K562 (cell line): ENCODE data around the gene TRPC5OS. TPM values are rescaled to one million over a fixed set of nuclear protein-coding genes. Genes with fewer than 3 reads are reported as not detected.

ENCODE experiments used
- ATAC-seq: fragments of 200-7000 bp; cut with Tn5 transposase; 3 replicates; pipeline ENCODE4 v1.9.1; 2020; ENCODE audit warnings: moderate library complexity
- BruUV-seq: library from RNA; stranded (reverse); fragments of 400-500 nt; replicated peaks from 2 replicates; lab custom pipeline; 2021; lab: Mats Ljungman, UMichigan
- CTCF ChIA-PET: fragments of 300-600 bp; formaldehyde crosslinking; extraction: SDS; loops from one replicate; lab custom pipeline; 2021; ENCODE audit warnings: low intra/inter-chr PET ratio; lab: Yijun Ruan, JAX
- POLR2A ChIA-PET: fragments of 300-600, 350-650 bp; sonication (Branson Sonifier 250); formaldehyde crosslinking; extraction: SDS; loops from one replicate; lab custom pipeline; 2021; ENCODE audit warnings: antibody characterized with exemption, inconsistent platforms; lab: Yijun Ruan, JAX
- DNase-seq, 4 experiments: peaks; one replicate each; pipeline versions ENCODE4 v3.0.0 to v3.0.0-alpha.2; 2011 to 2018; ENCODE audit warnings: low spot score in 3 of 4, mixed read lengths in 3 of 4; ENCODE audit errors: extremely low read depth in 1 of 4
- FAIRE-seq: peaks from 2 replicates; lab custom pipeline; 2011; peaks lifted over from hg19 to GRCh38; lab: Jason Lieb, UNC
- H2AFZ ChIP-seq: 2 replicates; pipeline ENCODE4 v1.6.0; 2011; ENCODE audit warnings: low read depth, low read length, control low read depth, inconsistent platforms
- H3K27ac ChIP-seq: fragments of 200-600 bp; 3 replicates; pipeline ENCODE4 v1.8.0; 2011; ENCODE audit warnings: low read depth, mild to moderate bottlenecking, control low read depth, inconsistent platforms, low read length, moderate library complexity, mixed read lengths; ENCODE audit errors: extremely low read depth
- H3K27me3 ChIP-seq, 2 experiments: fragments of 300-600 bp in 1 of 2; 2 replicates in 1 of 2; 3 replicates in 1 of 2; pipeline versions ENCODE4 v1.6.0 to v1.8.0; 2011; ENCODE audit warnings: inconsistent platforms in 2 of 2, low read length in 2 of 2, mild to moderate bottlenecking in 1 of 2, mixed read lengths in 1 of 2, moderate library complexity in 1 of 2; ENCODE audit not compliant: control insufficient read depth in 2 of 2, insufficient read depth in 2 of 2
- H3K36me3 ChIP-seq: fragments of 300-600 bp; 3 replicates; pipeline ENCODE4 v1.8.0; 2011; ENCODE audit warnings: mild to moderate bottlenecking, low read length, inconsistent platforms; ENCODE audit not compliant: control insufficient read depth, insufficient read depth
- H3K4me1 ChIP-seq, 2 experiments: fragments of 200-600 bp in 1 of 2; replicated peaks in 1 of 2; 2 replicates in 1 of 2; 3 replicates in 1 of 2; pipeline versions ENCODE4 v1.5.1 to v1.8.0; 2011; ENCODE audit warnings: inconsistent platforms in 2 of 2, low read length in 2 of 2, mild to moderate bottlenecking in 1 of 2, mixed read lengths in 1 of 2, moderate library complexity in 1 of 2; ENCODE audit not compliant: control insufficient read depth in 2 of 2, insufficient read depth in 2 of 2
- H3K4me2 ChIP-seq: 2 replicates; pipeline ENCODE4 v1.6.1; 2011; ENCODE audit warnings: low read length, control low read depth, inconsistent platforms, mixed read lengths; ENCODE audit not compliant: insufficient read depth
- H3K4me3 ChIP-seq: fragments of 200-600 bp; sonication (generic), shearing (Covaris generic); 2 replicates; pipeline ENCODE4 v1.5.1; 2016; ENCODE audit warnings: control low read depth, inconsistent platforms
- H3K79me2 ChIP-seq: fragments of 200-600 bp; 3 replicates; pipeline ENCODE4 v1.8.0; 2011; ENCODE audit warnings: low read length, inconsistent platforms; ENCODE audit not compliant: control insufficient read depth, insufficient read depth
- H3K9ac ChIP-seq, 2 experiments: 2 replicates each; pipeline versions ENCODE4 v1.6.0 to v1.6.1; 2011; ENCODE audit warnings: low read depth in 2 of 2, low read length in 2 of 2, control low read depth in 1 of 2, inconsistent platforms in 1 of 2, mild to moderate bottlenecking in 1 of 2, mixed read lengths in 1 of 2; ENCODE audit not compliant: insufficient read depth in 1 of 2
- H3K9me1 ChIP-seq: one replicate; pipeline ENCODE4 v1.6.0; 2011; ENCODE audit warnings: inconsistent platforms, mild to moderate bottlenecking, low read length, moderate library complexity; ENCODE audit not compliant: control insufficient read depth, insufficient read depth
- H3K9me3 ChIP-seq: replicated peaks from 2 replicates; pipeline ENCODE4 v1.5.1; 2011; ENCODE audit warnings: low read depth, low read length, inconsistent platforms; ENCODE audit not compliant: control insufficient read depth, insufficient read depth
- H4K20me1 ChIP-seq: replicated peaks from 2 replicates; pipeline ENCODE4 v1.6.1; 2011; ENCODE audit warnings: low read length, inconsistent platforms, mixed read lengths; ENCODE audit not compliant: control insufficient read depth, insufficient read depth
- BACH1 ChIP-seq: fragments of 200-800 bp; sonication (Bioruptor generic); IDR thresholded peaks from 2 replicates; pipeline ENCODE4 v1.6.1; 2016; ENCODE audit warnings: missing genetic modification characterization, missing compliant biosample characterization
- NR1H2 ChIP-seq: sonication (generic); formaldehyde crosslinking; IDR thresholded peaks from 2 replicates; pipeline ENCODE4 v1.4.0; 2020; ENCODE audit warnings: mild to moderate bottlenecking, missing genetic modification reagents
- RFX1 ChIP-seq: fragments of 450-650 bp; IDR thresholded peaks from 2 replicates; pipeline ENCODE4 v1.6.1; 2016; ENCODE audit warnings: mild to moderate bottlenecking, moderate library complexity
- RNF219 ChIP-seq: fragments of 250-450 bp; sonication (Bioruptor Pico); IDR thresholded peaks from 2 replicates; pipeline ENCODE4 v1.5.0; 2022; ENCODE audit warnings: mild to moderate bottlenecking
- SFPQ ChIP-seq: fragments of 200-400 bp; formaldehyde crosslinking; IDR thresholded peaks from 2 replicates; pipeline ENCODE4 v1.6.1; 2017; ENCODE audit warnings: mild to moderate bottlenecking, low read depth, low read length, moderate library complexity
- in situ Hi-C: fragments of 300-500 bp; cut with MboI; formaldehyde crosslinking; loops from 4 replicates; pipeline ENCODE4 v1.15.0; 2018; ENCODE audit warnings: inconsistent platforms, mixed read lengths
- intact Hi-C: fragments of 100-400 bp; cut with micrococcal nuclease; formaldehyde crosslinking; loops from 2 replicates; pipeline ENCODE4 v1.14.2; 2022
- polyA plus RNA-seq, 8 experiments: library from polyadenylated mRNA; depleted of rRNA in 4 of 8; stranded (reverse) in 5 of 8; unstranded in 3 of 8; fragments of >200 nt; fragmentation: Nextera tagmentation in 2 of 8; fragmentation: Illumina TruSeq in 1 of 8; extraction: Ambion mirVana in 2 of 8; extraction: Trizol in 1 of 8; gene quantifications; 2 replicates each; pipeline versions ENCODE4 v1.2.1 to v1.2.3, GENCODE V29; 2011 to 2014; ENCODE audit warnings: inconsistent platforms in 1 of 8, missing spikeins in 1 of 8
- total RNA-seq, 7 experiments: library from RNA; depleted of rRNA in 6 of 7; stranded (reverse); fragments of >200 nt in 6 of 7; fragmentation: Illumina TruSeq in 2 of 7; extraction: Trizol in 2 of 7; gene quantifications; 2 replicates each; pipeline versions ENCODE4 v1.2.1 to v1.2.3, GENCODE V29; 2011 to 2021; ENCODE audit warnings: low replicate concordance in 1 of 7

Gene TRPC5OS
- total and polyA plus RNA-seq, 9 of the 15 experiments (the other 6 are each of a cell fraction or from before 2014, with no cell fraction given), result not detected

GRCh38 chrX:111917591-111917990, 41.6 kb downstream of the TRPC5OS start:
- no TSS peak for BruUV-seq
- intact Hi-C loops (no loop called here), in situ Hi-C loops (no loop called here)

More at GRCh38 chrX:111917591-111917990, 41.6 kb downstream of the TRPC5OS start:
- FAIRE-seq (no peak), DNase-seq (no peak), ATAC-seq (no peak)
- TF ChIP-seq SFPQ, result no peak
- no peak for TF ChIP-seq NR1H2 (CRISPR knock-in tag)
- TF ChIP-seq RFX1, result peak; percentile 22; the same call in 1 of the 2 replicates
- no peak for TF ChIP-seq RNF219 (CRISPR knock-in tag)
- no peak for TF ChIP-seq BACH1 (tag)
- ChIA-PET POLR2A (no interaction called here), CTCF (no interaction called here)
- Histone ChIP-seq H3K27me3 (peaks cover 0 to under 1% of the 10 kb centered on the region in 2 experiments; a peak in 1 of 5 replicates), H3K4me2 (no peak overlapping the region), H3K9ac (no peak overlapping the region), H3K4me1 (no peaks in the 10 kb centered on the region), H4K20me1 (no peaks in the 10 kb centered on the region), H3K36me3 (no peaks in the 10 kb centered on the region), H3K79me2 (no peaks in the 10 kb centered on the region), H2AFZ (no peak overlapping the region), H3K4me3 (no peak overlapping the region), H3K27ac (no peak overlapping the region), H3K9me3 (no peaks in the 10 kb centered on the region), H3K9me1 (no peaks in the 10 kb centered on the region)
